T-cell (primary cell): ENCODE measurements around the gene ACTN2. TPM values are rescaled to one million over a fixed set of nuclear protein-coding genes. Genes with fewer than 3 reads are reported as not detected.

Experiments used
- ATAC-seq, 4 experiments: fragments of 200-7000 bp in 3 of 4; fragments of 150-1000 bp in 1 of 4; cut with Tn5 transposase; replicated peaks in 1 of 4; 1 replicate in 3 of 4; 2 replicates in 1 of 4; pipeline ENCODE4 v1.10.0; 2021; ENCODE audit warnings: moderate library complexity in 3 of 4, mild to moderate bottlenecking in 2 of 4, moderate number of reproducible peaks in 1 of 4
- CTCF ChIA-PET, 2 donors: fragments of 300-600 bp; sonication (Branson Sonifier 250); formaldehyde crosslinking; loops; one replicate each; lab custom pipeline; 2022; ENCODE audit warnings: antibody characterized with exemption in 2 of 2; lab: Charles Lee
- POLR2A ChIA-PET, 2 donors: fragments of 300-600 bp; sonication (Branson Sonifier 250); formaldehyde crosslinking; loops; one replicate each; lab custom pipeline; 2022; ENCODE audit warnings: antibody characterized with exemption in 2 of 2; lab: Charles Lee
- DNase-seq, 35 experiments: peaks; one replicate each; pipeline versions ENCODE4 v3.0.0 to v3.0.0-alpha.2; 2013 to 2023
- H3K27ac ChIP-seq: one replicate; pipeline ENCODE4 v1.5.1; 2013; ENCODE audit warnings: low read length
- H3K27me3 ChIP-seq, 2 experiments: replicated peaks in 1 of 2; 1 replicate in 1 of 2; 2 replicates in 1 of 2; pipeline versions ENCODE4 v1.6.1 to v1.7.0; 2013; ENCODE audit warnings: low read length in 1 of 2, mixed read lengths in 1 of 2; ENCODE audit not compliant: control insufficient read depth in 2 of 2, insufficient read depth in 2 of 2; ENCODE audit errors: extremely low read depth in 1 of 2
- H3K36me3 ChIP-seq, 2 donors: 1 replicate in 1 of 2; 2 replicates in 1 of 2; pipeline versions ENCODE4 v1.6.1 to v1.7.0; 2013; ENCODE audit warnings: low read length in 1 of 2; ENCODE audit not compliant: control insufficient read depth in 2 of 2, insufficient read depth in 1 of 2; ENCODE audit errors: extremely low read depth in 1 of 2
- H3K4me1 ChIP-seq, 2 experiments: 1 replicate in 1 of 2; 2 replicates in 1 of 2; pipeline versions ENCODE4 v1.6.1 to v1.7.0; 2013; ENCODE audit warnings: low read length in 2 of 2, mixed read lengths in 1 of 2; ENCODE audit not compliant: insufficient read depth in 2 of 2, control insufficient read depth in 1 of 2; ENCODE audit errors: extremely low read depth in 1 of 2
- H3K4me3 ChIP-seq, 2 donors: 1 replicate in 1 of 2; 2 replicates in 1 of 2; pipeline versions ENCODE4 v1.5.1 to v1.7.0; 2013; ENCODE audit warnings: mild to moderate bottlenecking in 2 of 2, low read length in 1 of 2, moderate library complexity in 1 of 2; ENCODE audit not compliant: control insufficient read depth in 1 of 2; ENCODE audit errors: extremely low read depth in 1 of 2
- H3K9me3 ChIP-seq: 2 replicates; pipeline ENCODE4 v1.7.0; 2013
- H3K27ac Mint-ChIP-seq, 2 donors: one replicate each; pipeline ENCODE4 v1.8.0; 2020 to 2021; ENCODE audit warnings: mild to moderate bottlenecking in 2 of 2, mixed read lengths in 2 of 2
- H3K27me3 Mint-ChIP-seq, 2 donors: one replicate each; pipeline ENCODE4 v1.8.0; 2021 to 2022; ENCODE audit warnings: mixed read lengths in 2 of 2
- H3K36me3 Mint-ChIP-seq: one replicate; pipeline ENCODE4 v1.8.0; 2021; ENCODE audit warnings: mixed read lengths
- H3K4me1 Mint-ChIP-seq, 3 donors: one replicate each; pipeline ENCODE4 v1.8.0; 2020 to 2022; ENCODE audit warnings: mixed read lengths in 3 of 3, mild to moderate bottlenecking in 1 of 3
- H3K4me3 Mint-ChIP-seq, 3 donors: one replicate each; pipeline ENCODE4 v1.8.0; 2020 to 2022; ENCODE audit warnings: mild to moderate bottlenecking in 3 of 3, mixed read lengths in 3 of 3, moderate library complexity in 3 of 3
- H3K9me3 Mint-ChIP-seq, 3 donors: one replicate each; pipeline ENCODE4 v1.8.0; 2020 to 2022; ENCODE audit warnings: mixed read lengths in 3 of 3
- WGBS: methylation state at CpG from one replicate; pipeline ENCODE4 v1.1.5; 2013; ENCODE audit warnings: missing lambda C conversion rate; ENCODE audit not compliant: insufficient coverage; 5-methylcytosine and 5-hydroxymethylcytosine counted together
- total RNA-seq, 35 experiments: library from RNA in 6 of 35; stranded (reverse) in 6 of 35; fragments of 120-200 nt in 1 of 35; gene quantifications; one replicate each; pipeline versions ENCODE4 v1.2.1 to v1.2.4 and lab custom pipeline; 2013 to 2026

The ACTN2 gene
- total RNA-seq, 5 donors from 2014 or later (not counting 1 experiment from before 2014, with no cell fraction given), result 0.26 TPM; not detected in 4

DNA sequence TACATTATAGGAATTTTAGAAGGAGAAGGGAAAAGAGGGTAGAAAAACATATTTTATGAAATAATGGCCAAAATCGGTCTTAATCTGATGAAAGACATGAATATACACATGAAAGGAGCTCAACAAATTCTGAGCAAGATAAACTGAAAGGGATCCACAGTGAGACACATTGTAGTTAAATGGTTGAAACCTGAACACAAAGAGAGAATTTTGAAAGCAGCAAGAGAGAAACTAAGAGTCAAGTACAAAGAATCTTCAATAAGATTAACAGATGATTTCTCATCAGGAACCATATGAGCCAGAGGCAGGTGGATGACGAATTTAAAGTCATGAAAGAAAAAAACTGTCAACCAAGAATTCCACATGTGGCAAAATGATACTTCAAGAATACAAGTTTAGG lies 93.0 kb downstream of the ACTN2 start:
- Mint-ChIP-seq H3K27me3 (peaks cover 18 to 38% of the 10 kb centered on the region in 2 donors), H3K4me1 (no peaks in the 10 kb centered on the region), H3K36me3 (peaks cover 3% of the 10 kb centered on the region), H3K27ac (no peak overlapping the region), H3K9me3 (peaks cover 10 to 16% (median 14%) of the 10 kb centered on the region in 3 donors), H3K4me3 (no peak overlapping the region)
- H3K4me1 ChIP-seq, result no peaks in the 10 kb centered on the region
- ATAC-seq (no peak), DNase-seq (no peak)
- WGBS, result 90% methylated on average over 2 of the region's 2 CpGs
- H3K27ac ChIP-seq, result no peak overlapping the region
- ChIA-PET POLR2A (no interaction called here), CTCF (no interaction called here)
- peaks cover 3% of the 10 kb centered on the region for H3K9me3 ChIP-seq
- peaks cover 2 to 13% of the 10 kb centered on the region in 2 experiments for H3K27me3 ChIP-seq
- H3K4me3 ChIP-seq, result no peak overlapping the region
- H3K36me3 ChIP-seq, result no peaks in the 10 kb centered on the region

DNA sequence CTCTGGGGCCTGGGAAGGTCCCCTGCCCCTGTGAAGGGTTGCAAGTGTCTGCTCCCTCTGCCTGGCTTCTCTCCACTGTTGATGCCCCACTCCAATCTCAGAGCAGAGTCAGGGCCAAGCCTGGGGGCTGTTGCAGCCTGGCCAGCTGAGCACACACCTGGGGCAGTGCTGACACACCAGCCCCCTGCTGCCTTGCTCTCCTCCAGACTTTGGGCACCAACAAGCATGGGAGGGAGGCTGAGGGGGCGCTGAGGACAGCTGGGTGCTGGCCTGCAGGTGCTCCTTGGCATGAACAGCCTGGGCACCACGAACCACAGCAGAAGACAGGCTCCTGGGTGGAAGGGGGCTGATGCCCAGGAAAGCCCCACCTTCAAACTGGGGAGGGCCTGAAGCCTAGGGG lies 99.2 kb downstream of the ACTN2 start:
- Histone ChIP-seq H3K9me3 (no peaks in the 10 kb centered on the region), H3K27me3 (peaks cover 2 to 20% of the 10 kb centered on the region in 2 experiments), H3K4me1 (no peaks in the 10 kb centered on the region), H3K27ac (no peak overlapping the region), H3K36me3 (no peaks in the 10 kb centered on the region), H3K4me3 (no peak overlapping the region)
- no peak overlapping the region for H3K4me3 Mint-ChIP-seq
- no peak for ATAC-seq
- H3K4me1 Mint-ChIP-seq, result no peaks in the 10 kb centered on the region
- ChIA-PET POLR2A (no interaction called here), CTCF (no interaction called here)
- H3K27ac Mint-ChIP-seq, result no peak overlapping the region
- H3K36me3 Mint-ChIP-seq, result no peaks in the 10 kb centered on the region
- peaks cover 1 to 4% of the 10 kb centered on the region in 2 donors for H3K27me3 Mint-ChIP-seq
- no peak for DNase-seq
- H3K9me3 Mint-ChIP-seq, result no peaks in the 10 kb centered on the region
- 63% methylated on average over 1 of the region's 2 CpGs for WGBS

DNA sequence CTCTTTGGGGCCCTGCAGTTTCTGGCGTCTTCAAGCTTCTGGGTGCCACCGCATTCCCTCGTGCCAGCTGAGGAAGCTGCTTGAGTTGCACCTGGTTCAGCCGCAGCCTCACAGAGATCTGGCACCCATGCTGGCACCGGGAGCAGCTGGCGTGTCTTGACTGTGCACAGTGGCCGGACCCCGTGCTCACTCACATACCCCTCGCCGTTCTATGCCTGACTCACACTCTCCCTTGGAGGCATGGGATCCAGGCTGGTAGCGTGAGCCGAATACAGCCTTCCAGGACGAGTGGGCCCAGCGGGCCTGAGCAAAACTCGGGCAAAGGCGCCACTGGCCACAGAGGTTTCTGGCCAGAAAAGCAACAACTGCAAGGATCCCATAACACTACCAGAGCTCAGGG lies 100.2 kb downstream of the ACTN2 start:
- Mint-ChIP-seq H3K9me3 (no peaks in the 10 kb centered on the region), H3K27ac (no peak overlapping the region), H3K36me3 (no peaks in the 10 kb centered on the region), H3K4me3 (no peak overlapping the region), H3K4me1 (no peaks in the 10 kb centered on the region), H3K27me3 (peaks cover 0 to 4% of the 10 kb centered on the region in 2 donors)
- 93% methylated on average over 11 of the region's 16 CpGs for WGBS
- Histone ChIP-seq H3K27ac (no peak overlapping the region), H3K4me3 (no peak overlapping the region), H3K27me3 (peaks cover 3 to 20% of the 10 kb centered on the region in 2 experiments), H3K9me3 (no peaks in the 10 kb centered on the region), H3K36me3 (no peaks in the 10 kb centered on the region), H3K4me1 (no peaks in the 10 kb centered on the region)
- no peak for DNase-seq
- peak in 1 of 4 experiments; percentile 24 for ATAC-seq
- ChIA-PET POLR2A (no interaction called here), CTCF (interaction anchor here in 1 of 2 donors (1.1 kb wide), 1 partner anchor 28 kb away, joined by 4 read pairs; no protein-coding TSS in a partner anchor)

DNA sequence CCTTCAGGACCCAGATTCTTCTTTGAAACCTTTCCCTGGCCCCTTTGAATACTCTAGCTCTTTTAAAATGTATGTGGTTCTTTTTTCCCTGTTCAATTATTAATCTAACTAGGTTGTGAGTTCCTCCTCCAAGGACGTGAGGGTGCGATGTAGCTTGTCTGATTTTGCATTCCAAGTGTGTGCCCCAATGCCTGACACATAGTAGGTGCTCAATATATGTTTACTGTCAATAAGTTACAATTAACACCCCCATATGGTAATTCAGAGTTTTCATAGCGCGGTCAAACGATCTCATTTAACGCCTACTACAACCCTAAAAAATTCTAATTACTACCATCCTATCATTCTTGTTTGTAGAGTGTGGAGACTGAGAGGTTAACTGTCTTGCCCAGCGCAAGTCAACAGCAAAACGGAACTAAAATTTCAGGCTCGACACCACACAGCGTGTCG lies 108.3 kb downstream of the ACTN2 start:
- Histone ChIP-seq H3K36me3 (no peaks in the 10 kb centered on the region), H3K4me3 (peak overlapping the region; percentile 79 to 82), H3K27ac (peak overlapping the region; percentile 97), H3K4me1 (peaks cover 7 to 15% of the 10 kb centered on the region in 2 experiments), H3K27me3 (peaks cover 2 to 4% of the 10 kb centered on the region in 2 experiments), H3K9me3 (no peaks in the 10 kb centered on the region)
- Mint-ChIP-seq H3K4me3 (peak overlapping the region; percentile 89 to 98 (median 96)), H3K27me3 (no peaks in the 10 kb centered on the region), H3K27ac (peak overlapping the region; percentile 93 to 94), H3K9me3 (no peaks in the 10 kb centered on the region), H3K4me1 (peaks cover 38 to 49% (median 40%) of the 10 kb centered on the region in 3 donors), H3K36me3 (peaks cover 1% of the 10 kb centered on the region)
- ChIA-PET POLR2A (interaction anchor here (0.6 to 1.2 kb wide), 7 partner anchors 16 to 1641 kb away, joined by 3 to 5 read pairs (median 4); partner anchors contain the start of genes HEATR1 (in 1 of the 2) and LGALS8 (in 1 of the 2)), CTCF (interaction anchor here in 1 of 2 donors (1.0 to 2.1 kb wide), 2 partner anchors 35 to 190 kb away, joined by 4 to 12 read pairs; partner anchors contain the start of gene HEATR1)
- 0% methylated on average over 5 of the region's 11 CpGs for WGBS
- peak in 1 of 4 experiments; percentile 25 for ATAC-seq
- DNase-seq, result no peak

DNA sequence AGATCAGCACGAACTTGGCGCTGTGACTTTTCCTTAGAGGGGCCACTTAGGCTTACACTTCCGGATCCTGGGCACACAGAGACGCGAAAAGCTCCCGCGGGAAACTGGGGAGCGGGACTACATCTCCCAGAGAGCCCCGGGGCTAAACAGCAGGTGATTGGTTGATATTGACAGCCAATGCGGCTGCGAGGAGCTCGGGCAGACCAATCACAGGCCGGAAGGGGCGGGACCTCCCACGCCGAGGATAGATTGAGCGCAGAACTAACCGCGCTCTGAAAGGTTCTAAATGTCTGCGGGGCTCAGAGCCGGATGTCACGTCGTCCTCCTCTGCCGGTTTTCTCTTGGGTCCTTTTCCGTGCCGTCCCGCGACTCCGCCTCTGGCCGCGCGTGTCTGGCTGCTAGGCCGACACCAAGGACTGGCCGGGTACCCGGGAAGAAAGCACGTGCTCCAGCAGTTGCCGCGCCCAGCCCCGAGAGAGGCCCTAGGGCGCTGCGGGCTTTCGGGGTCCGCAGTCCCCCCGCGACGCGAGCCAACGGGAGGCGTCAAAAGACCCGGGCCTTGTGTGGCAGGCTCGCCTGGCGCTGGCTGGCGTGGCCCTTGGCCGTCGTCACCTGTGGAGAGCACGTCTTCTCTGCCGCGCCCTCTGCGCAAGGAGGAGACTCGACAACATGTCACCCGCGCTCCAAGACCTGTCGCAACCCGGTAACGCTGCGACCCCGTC lies 108.9 kb downstream of the ACTN2 start, which contains the start of gene MTR:
Gene MTR (plus strand): TSS at position 258 of the 722 bp plus-strand sequence. CDS start 412 bp downstream, at position 670.
- H3K9me3 Mint-ChIP-seq, result no peaks in the 10 kb centered on the region
- H3K4me3 ChIP-seq, result peak within 1 kb of the TSS; percentile 79 to 82
- CTCF ChIA-PET, result interaction anchor here in 1 of 2 donors (1.0 to 2.1 kb wide), 2 partner anchors 36 to 191 kb away, joined by 4 to 12 read pairs; partner anchors contain the start of gene HEATR1
- no peaks in the 10 kb centered on the region for H3K9me3 ChIP-seq
- ATAC-seq (peak; percentile 91 to 96 (median 96)), DNase-seq (peak; percentile 85 to 97 (median 94))
- POLR2A ChIA-PET, result interaction anchor here (0.6 to 1.2 kb wide), 6 partner anchors 17 to 277 kb away, joined by 3 to 5 read pairs (median 4); partner anchors contain the start of genes HEATR1 (in 1 of the 2) and LGALS8 (in 1 of the 2)
- peaks cover 44 to 55% (median 45%) of the 10 kb centered on the region in 3 donors for H3K4me1 Mint-ChIP-seq
- peak within 1 kb of the TSS; percentile 93 to 94 for H3K27ac Mint-ChIP-seq
- H3K27me3 Mint-ChIP-seq, result no peaks in the 10 kb centered on the region
- peaks cover 7% of the 10 kb centered on the region for H3K36me3 Mint-ChIP-seq
- H3K27ac ChIP-seq, result peak within 1 kb of the TSS; percentile 97
- peak within 1 kb of the TSS; percentile 89 to 98 (median 96) for H3K4me3 Mint-ChIP-seq
- H3K27me3 ChIP-seq, result peaks cover 2 to 4% of the 10 kb centered on the region in 2 experiments
- H3K36me3 ChIP-seq, result peaks cover 0 to under 1% of the 10 kb centered on the region in 2 donors
- under 1% methylated on average over 67 of the region's 67 CpGs for WGBS
- H3K4me1 ChIP-seq, result peaks cover 7 to 15% of the 10 kb centered on the region in 2 experiments
